Erythroblast (primary cell): ENCODE measurements around the gene TOP3B.

Source experiments
- GATA1 ChIP-seq: IDR thresholded peaks from 2 replicates; pipeline ENCODE4 v1.6.1; 2011; ENCODE audit warnings: low read depth, mild to moderate bottlenecking, control low read depth, low read length, moderate library complexity
- POLR2A ChIP-seq: IDR thresholded peaks from 2 replicates; pipeline ENCODE4 v1.6.1; 2011; ENCODE audit warnings: mild to moderate bottlenecking, low read length

- no peak for TF ChIP-seq POLR2A
- TF ChIP-seq GATA1, result no peak
These were observed 10.7 kb downstream of the TOP3B start for GRCh38 chr22:21971858-21972275.
